NCI-H2196 (cell line): ENCODE data around the gene PRKG1.

Source experiments
- DNase-seq: peaks from one replicate; lab custom pipeline; 2025; ENCODE audit not compliant: unreplicated experiment; lab: John Stamatoyannopoulos, UW

The PRKG1 gene

GRCh38 chr10:51770709-51771108 lies 696.4 kb downstream of the PRKG1 start:
- DNase-seq = no peak

GRCh38 chr10:51772387-51772786 lies 698.1 kb downstream of the PRKG1 start:
- DNase-seq = no peak

- DNase-seq = no peak
Observed at GRCh38 chr10:51773681-51774080, 699.4 kb downstream of the PRKG1 start.

- no peak for DNase-seq
Observed at GRCh38 chr10:51783941-51784340, 709.7 kb downstream of the PRKG1 start.

GRCh38 chr10:51786016-51786683 lies 711.9 kb downstream of the PRKG1 start:
- DNase-seq = no peak

GRCh38 chr10:51786684-51787035 lies 712.4 kb downstream of the PRKG1 start:
- DNase-seq = no peak

- DNase-seq = no peak
Observed at GRCh38 chr10:51788273-51788672, 714.0 kb downstream of the PRKG1 start.

- DNase-seq = no peak
Observed at GRCh38 chr10:51789118-51789517, 714.8 kb downstream of the PRKG1 start.

GRCh38 chr10:51789903-51790302 lies 715.6 kb downstream of the PRKG1 start:
- no peak for DNase-seq

GRCh38 chr10:51792678-51793077 lies 718.4 kb downstream of the PRKG1 start:
- DNase-seq = no peak

GRCh38 chr10:51800121-51800520 lies 725.8 kb downstream of the PRKG1 start:
- DNase-seq = no peak

GRCh38 chr10:51800725-51801424 lies 726.6 kb downstream of the PRKG1 start:
- no peak for DNase-seq

GRCh38 chr10:51802030-51802429 lies 727.7 kb downstream of the PRKG1 start:
- DNase-seq = no peak

GRCh38 chr10:51804866-51805265 lies 730.6 kb downstream of the PRKG1 start:
- DNase-seq = no peak

GRCh38 chr10:51806079-51806835 lies 732.0 kb downstream of the PRKG1 start:
- no peak for DNase-seq

GRCh38 chr10:51808187-51808586 lies 733.9 kb downstream of the PRKG1 start:
- DNase-seq = no peak

GRCh38 chr10:51815723-51816122 lies 741.4 kb downstream of the PRKG1 start:
- DNase-seq = no peak

- no peak for DNase-seq
Observed at GRCh38 chr10:51821045-51821444, 746.8 kb downstream of the PRKG1 start.

GRCh38 chr10:51821745-51822144 lies 747.5 kb downstream of the PRKG1 start:
- DNase-seq = no peak

- no peak for DNase-seq
Observed at GRCh38 chr10:51832652-51833383, 758.5 kb downstream of the PRKG1 start.

GRCh38 chr10:51834548-51834947 lies 760.3 kb downstream of the PRKG1 start:
- DNase-seq = no peak
